OCI-LY7 (cell line): ENCODE results near the gene ALK.

ENCODE experiments used
- CTCF ChIP-seq: fragments of 200-600 bp; sonication (generic); conservative IDR thresholded peaks from 2 replicates; pipeline ENCODE4 v1.5.1; 2014; ENCODE audit warnings: mild to moderate bottlenecking, antibody characterized with exemption, low read length, moderate library complexity, mixed read lengths
- EZH2phosphoT487 ChIP-seq: fragments of 200-600 bp; sonication (generic); IDR thresholded peaks from 2 replicates; pipeline ENCODE4 v1.6.1; 2018; ENCODE audit warnings: low read depth, borderline replicate concordance, mild to moderate bottlenecking, mixed run types, antibody characterized with exemption, low read length, moderate library complexity, mixed read lengths

GRCh38 chr2:29687121-29687520 lies 234.3 kb downstream of the ALK start:
- no peak for TF ChIP-seq CTCF
- no peak for TF ChIP-seq EZH2phosphoT487
